ENCODE results near the gene GNB1L.

DNA sequence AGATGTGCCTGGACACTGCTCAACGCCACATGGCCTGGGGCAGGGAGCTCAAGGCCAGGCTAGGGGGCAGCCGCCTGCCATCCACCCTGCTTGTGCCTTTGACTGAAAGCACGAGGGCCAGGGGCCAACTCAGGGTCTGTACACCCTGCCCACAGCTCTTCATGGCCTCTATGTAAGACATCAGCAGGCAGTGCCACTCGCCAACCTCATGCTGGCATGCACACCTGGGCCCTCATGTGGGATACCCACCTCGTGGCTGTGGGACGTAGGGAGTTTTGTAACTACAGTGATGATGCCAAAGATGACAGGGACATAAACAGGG, 68.4 kb downstream of the GNB1L start:
- no peak for TF ChIP-seq CTCF (IDR thresholded peaks at IDR 0.05; ENCODE audit: low read depth, low read length)
- no peak for TF ChIP-seq EZH2phosphoT487 (IDR thresholded peaks at IDR 0.05; ENCODE audit: low read depth)
